Measurements from ENCODE around the gene SOCS3. TPM values are rescaled to one million over a fixed set of nuclear protein-coding genes. Genes with fewer than 3 reads are reported as not detected.
A peak's percentile ranks its signal among the peaks of the same experiment; 100 is the strongest.

Gene SOCS3
- total RNA-seq, 1 donor from 2014 or later = 13.4 TPM

GRCh38 chr17:78330570-78331224, 29.2 kb downstream of the SOCS3 start:
- Histone ChIP-seq H3K9me3 (ENCODE audit: insufficient read depth, low read depth, low read length) (no peaks in the 10 kb centered on the region), H4K20me1 (ENCODE audit: insufficient read depth, low read length) (no peaks in the 10 kb centered on the region), H3K4me3 (ENCODE audit: insufficient read depth, low read depth, low read length) (no peak overlapping the region), H2AFZ (ENCODE audit: low read depth, low read length) (peak overlapping the region; percentile 50), H3K9ac (ENCODE audit: low read length) (no peak overlapping the region), H3K79me2 (ENCODE audit: insufficient read depth, low read length) (no peaks in the 10 kb centered on the region), H3K36me3 (ENCODE audit: insufficient read depth, low read length) (no peaks in the 10 kb centered on the region), H3K27me3 (ENCODE audit: insufficient read depth, low read length) (no peaks in the 10 kb centered on the region), H3K4me1 (ENCODE audit: insufficient read depth, low read length) (peaks cover 39% of the 10 kb centered on the region), H3K4me2 (ENCODE audit: low read length) (no peak overlapping the region), H3K27ac (ENCODE audit: low read depth, low read length) (peak overlapping the region; percentile 19)
- Mint-ChIP-seq H3K36me3 (ENCODE audit: low read depth, unreplicated experiment) (no peaks in the 10 kb centered on the region), H3K27me3 (ENCODE audit: low read depth, unreplicated experiment) (no peaks in the 10 kb centered on the region), H3K4me3 (ENCODE audit: unreplicated experiment) (no peak overlapping the region), H3K9me3 (ENCODE audit: unreplicated experiment) (peaks cover 3% of the 10 kb centered on the region), H3K27ac (ENCODE audit: unreplicated experiment) (no peak overlapping the region), H3K4me1 (ENCODE audit: low read depth, unreplicated experiment) (peaks cover 18% of the 10 kb centered on the region)
- FAIRE-seq = no peak
- no peak for TF ChIP-seq CTCF (IDR thresholded peaks at IDR 0.05; ENCODE audit: insufficient read depth, low read depth, low read length)
- TF ChIP-seq EZH2 (IDR thresholded peaks at IDR 0.05; ENCODE audit: insufficient read depth, low read length) = no peak
- peak; percentile 51 for DNase-seq (ENCODE audit: low read depth)

GRCh38 chr17:78329263-78330059, 30.4 kb downstream of the SOCS3 start:
- no peak for FAIRE-seq
- Mint-ChIP-seq H3K27ac (ENCODE audit: unreplicated experiment) (peak overlapping the region; percentile 41), H3K9me3 (ENCODE audit: unreplicated experiment) (peaks cover 3% of the 10 kb centered on the region), H3K36me3 (ENCODE audit: low read depth, unreplicated experiment) (no peaks in the 10 kb centered on the region), H3K4me3 (ENCODE audit: unreplicated experiment) (no peak overlapping the region), H3K4me1 (ENCODE audit: low read depth, unreplicated experiment) (peaks cover 16% of the 10 kb centered on the region), H3K27me3 (ENCODE audit: low read depth, unreplicated experiment) (no peaks in the 10 kb centered on the region)
- H3K4me1 ChIP-seq (ENCODE audit: insufficient read depth, low read length) = peaks cover 42% of the 10 kb centered on the region
- no peaks in the 10 kb centered on the region for H3K79me2 ChIP-seq (ENCODE audit: insufficient read depth, low read length)
- DNase-seq (ENCODE audit: low read depth) = peak; percentile 76
- H3K36me3 ChIP-seq (ENCODE audit: insufficient read depth, low read length) = no peaks in the 10 kb centered on the region
- no peaks in the 10 kb centered on the region for H3K9me3 ChIP-seq (ENCODE audit: insufficient read depth, low read depth, low read length)
- H3K4me2 ChIP-seq (ENCODE audit: low read length) = peak overlapping the region; percentile 67
- peak overlapping the region; percentile 35 for H3K9ac ChIP-seq (ENCODE audit: low read length)
- peak overlapping the region; percentile 38 for H3K27ac ChIP-seq (ENCODE audit: low read depth, low read length)
- TF ChIP-seq EZH2 (IDR thresholded peaks at IDR 0.05; ENCODE audit: insufficient read depth, low read length) (no peak), CTCF (IDR thresholded peaks at IDR 0.05; ENCODE audit: insufficient read depth, low read depth, low read length) (no peak)
- H4K20me1 ChIP-seq (ENCODE audit: insufficient read depth, low read length) = no peaks in the 10 kb centered on the region
- H3K27me3 ChIP-seq (ENCODE audit: insufficient read depth, low read length) = no peaks in the 10 kb centered on the region
- H3K4me3 ChIP-seq (ENCODE audit: insufficient read depth, low read depth, low read length) = no peak overlapping the region
- peak overlapping the region; percentile 20 for H2AFZ ChIP-seq (ENCODE audit: low read depth, low read length)

Data from astrocyte (in vitro differentiated cells and primary cell).